D721Med (cell line): ENCODE data around the gene ELN.
"Not testable (repeated sequence)": the region's sequence is repeated elsewhere in the genome, so short reads cannot be mapped to it uniquely, and the experiment has no call there.

ENCODE experiments used
- DNase-seq: peaks from one replicate; pipeline ENCODE4 v3.0.0; 2011; ENCODE audit warnings: low spot score; ENCODE audit not compliant: insufficient read length
- FAIRE-seq: peaks from 2 replicates; lab custom pipeline; 2011; peaks lifted over from hg19 to GRCh38; lab: Jason Lieb, UNC
- CTCF ChIP-seq: IDR thresholded peaks from 2 replicates; pipeline ENCODE4 v1.5.1; 2012; ENCODE audit warnings: mild to moderate bottlenecking, control low read depth; ENCODE audit not compliant: insufficient read depth; ENCODE audit errors: missing control alignments

The ELN gene

GRCh38 chr7:74009719-74010118, 18.3 kb upstream of the ELN start:
- TF ChIP-seq CTCF: no peak
- FAIRE-seq (no peak), DNase-seq (no peak)

GRCh38 chr7:74010407-74010806, 17.6 kb upstream of the ELN start:
- FAIRE-seq: no peak
- DNase-seq: no peak
- TF ChIP-seq CTCF: no peak

GRCh38 chr7:74011421-74011820, 16.6 kb upstream of the ELN start:
- FAIRE-seq, DNase-seq: not testable (repeated sequence)

GRCh38 chr7:74012842-74013249, 15.1 kb upstream of the ELN start:
- DNase-seq: no peak
- no peak for TF ChIP-seq CTCF
- FAIRE-seq: no peak

- FAIRE-seq (no peak), DNase-seq (no peak)
- no peak for TF ChIP-seq CTCF
Measured at GRCh38 chr7:74013539-74014272, 14.3 kb upstream of the ELN start.

GRCh38 chr7:74014931-74015330, 13.0 kb upstream of the ELN start:
- FAIRE-seq (no peak), DNase-seq (no peak)
- TF ChIP-seq CTCF: no peak

GRCh38 chr7:74015670-74016069, 12.3 kb upstream of the ELN start:
- no peak for TF ChIP-seq CTCF
- FAIRE-seq (no peak), DNase-seq (no peak)

- FAIRE-seq (no peak), DNase-seq (no peak)
- no peak for TF ChIP-seq CTCF
Measured at GRCh38 chr7:74017125-74017524, 10.8 kb upstream of the ELN start.
